ENCODE measurements around the gene TBC1D24. TPM values are rescaled to one million over a fixed set of nuclear protein-coding genes. Genes with fewer than 3 reads are reported as not detected.
"Not testable (repeated sequence)": the region's sequence is repeated elsewhere in the genome, so short reads cannot be mapped to it uniquely, and the experiment has no call there.

The TBC1D24 gene
- total RNA-seq, 1 experiment from 2014 or later: 14.8 TPM

GRCh38 chr16:2539845-2540458 lies 65.0 kb downstream of the TBC1D24 start:
- not testable (repeated sequence) for H3K4me3 ChIP-seq, H3K36me3 ChIP-seq, DNase-seq, H3K9me3 ChIP-seq, H3K27me3 ChIP-seq

GRCh38 chr16:2540912-2541311 lies 66.0 kb downstream of the TBC1D24 start:
- H3K27me3 ChIP-seq, H3K4me3 ChIP-seq, H3K36me3 ChIP-seq, DNase-seq, H3K9me3 ChIP-seq: not testable (repeated sequence)

GRCh38 chr16:2541409-2541808 lies 66.5 kb downstream of the TBC1D24 start:
- not testable (repeated sequence) for H3K9me3 ChIP-seq, H3K4me3 ChIP-seq, H3K27me3 ChIP-seq, H3K36me3 ChIP-seq, DNase-seq

GRCh38 chr16:2543771-2544170 lies 68.8 kb downstream of the TBC1D24 start:
- H3K4me3 ChIP-seq, DNase-seq, H3K27me3 ChIP-seq, H3K36me3 ChIP-seq, H3K9me3 ChIP-seq: not testable (repeated sequence)

- not testable (repeated sequence) for H3K4me3 ChIP-seq, H3K36me3 ChIP-seq, H3K27me3 ChIP-seq, H3K9me3 ChIP-seq, DNase-seq
Observed at GRCh38 chr16:2550283-2550878, 75.5 kb downstream of the TBC1D24 start.

GRCh38 chr16:2551420-2551889 lies 76.5 kb downstream of the TBC1D24 start:
- DNase-seq, H3K4me3 ChIP-seq, H3K9me3 ChIP-seq: not testable (repeated sequence)

GRCh38 chr16:2554709-2555425 lies 79.9 kb downstream of the TBC1D24 start:
- not testable (repeated sequence) for DNase-seq, H3K36me3 ChIP-seq, H3K27me3 ChIP-seq, H3K4me3 ChIP-seq, H3K9me3 ChIP-seq

More at GRCh38 chr16:2551420-2551889, 76.5 kb downstream of the TBC1D24 start:
- H3K36me3 ChIP-seq, H3K27me3 ChIP-seq: not testable (repeated sequence)

Other genes with a start within 250 kb of the TBC1D24 start
- gene DNASE1L2, start 238.7 kb upstream of the TBC1D24 start, total RNA-seq (2014; rRNA removed; shearing (Covaris generic); ENCODE audit: low replicate concordance): 0.39 and 2.0 TPM in 2 replicates
- 41.1 and 83.9 TPM in 2 replicates for gene ECI1, start 223.5 kb upstream of the TBC1D24 start, total RNA-seq (2014; rRNA removed; shearing (Covaris generic); ENCODE audit: low replicate concordance)
- gene RNPS1, start 207.0 kb upstream of the TBC1D24 start, total RNA-seq (2014; rRNA removed; shearing (Covaris generic); ENCODE audit: low replicate concordance): 130 and 133 TPM in 2 replicates
- 1.1 and 5.1 TPM in 2 replicates for gene ABCA3, start 134.4 kb upstream of the TBC1D24 start, total RNA-seq (2014; rRNA removed; shearing (Covaris generic); ENCODE audit: low replicate concordance)
- gene CCNF, start 45.7 kb upstream of the TBC1D24 start, total RNA-seq (2014; rRNA removed; shearing (Covaris generic); ENCODE audit: low replicate concordance): 33.3 and 35.9 TPM in 2 replicates
- gene TEDC2, start 15.0 kb upstream of the TBC1D24 start, total RNA-seq (2014; rRNA removed; shearing (Covaris generic); ENCODE audit: low replicate concordance): 32.3 and 38.6 TPM in 2 replicates
- not detected in 2 replicates for gene NTN3, start 3.8 kb upstream of the TBC1D24 start, total RNA-seq (2014; rRNA removed; shearing (Covaris generic); ENCODE audit: low replicate concordance)
- gene ATP6V0C, start 38.8 kb downstream of the TBC1D24 start, total RNA-seq (2014; rRNA removed; shearing (Covaris generic); ENCODE audit: low replicate concordance): 15.0 and 19.4 TPM in 2 replicates
- gene AMDHD2, start 45.2 kb downstream of the TBC1D24 start, total RNA-seq (2014; rRNA removed; shearing (Covaris generic); ENCODE audit: low replicate concordance): 15.8 and 25.9 TPM in 2 replicates
- gene CEMP1, start 56.3 kb downstream of the TBC1D24 start, total RNA-seq (2014; rRNA removed; shearing (Covaris generic); ENCODE audit: low replicate concordance): not detected in 2 replicates
- gene PDPK1, start 62.9 kb downstream of the TBC1D24 start, total RNA-seq (2014; rRNA removed; shearing (Covaris generic); ENCODE audit: low replicate concordance): 6.6 and 7.6 TPM in 2 replicates
- 49.6 and 71.6 TPM in 2 replicates for gene KCTD5, start 207.4 kb downstream of the TBC1D24 start, total RNA-seq (2014; rRNA removed; shearing (Covaris generic); ENCODE audit: low replicate concordance)
- 0.22 and 1.7 TPM in 2 replicates for gene PRSS27, start 245.1 kb downstream of the TBC1D24 start, total RNA-seq (2014; rRNA removed; shearing (Covaris generic); ENCODE audit: low replicate concordance)